Measurements from ENCODE around the gene CDRT4.

The CDRT4 gene

GRCh38 chr17:15492186-15492585, 24.8 kb upstream of the CDRT4 start:
- no peak for DNase-seq

DNA sequence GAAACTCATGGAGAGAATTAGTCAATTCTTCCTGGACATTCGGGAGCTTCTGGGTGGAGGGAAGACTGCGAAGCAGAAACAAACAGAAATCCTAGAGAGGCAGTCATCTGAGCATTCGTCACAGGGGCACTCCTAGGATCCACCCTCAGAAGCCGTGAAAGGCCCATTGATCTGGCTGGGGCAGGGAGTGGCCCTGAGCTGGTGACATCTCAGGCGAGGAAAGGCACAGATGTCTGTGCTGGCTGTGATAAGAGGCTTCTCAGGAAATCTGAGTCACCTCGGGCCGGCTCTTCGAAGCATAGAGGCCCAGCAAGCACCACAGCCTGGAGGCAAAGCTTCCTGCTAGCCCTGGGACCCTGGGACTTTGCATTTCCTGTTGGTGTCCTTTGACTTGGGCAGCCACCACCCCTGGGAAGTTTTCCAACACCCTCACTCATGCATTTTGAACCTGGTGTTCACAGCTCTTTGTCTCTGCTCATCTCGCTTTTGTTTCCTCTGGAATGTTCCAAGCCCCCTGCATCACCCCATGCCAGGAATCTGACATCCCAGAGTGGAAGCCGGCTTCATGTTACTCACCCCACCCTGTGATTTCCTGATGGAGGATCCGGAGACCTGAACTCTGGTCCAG, 23.3 kb upstream of the CDRT4 start:
- DNase-seq = no peak

- no peak for DNase-seq
These were observed 21.1 kb upstream of the CDRT4 start for GRCh38 chr17:15488557-15488956.

DNA sequence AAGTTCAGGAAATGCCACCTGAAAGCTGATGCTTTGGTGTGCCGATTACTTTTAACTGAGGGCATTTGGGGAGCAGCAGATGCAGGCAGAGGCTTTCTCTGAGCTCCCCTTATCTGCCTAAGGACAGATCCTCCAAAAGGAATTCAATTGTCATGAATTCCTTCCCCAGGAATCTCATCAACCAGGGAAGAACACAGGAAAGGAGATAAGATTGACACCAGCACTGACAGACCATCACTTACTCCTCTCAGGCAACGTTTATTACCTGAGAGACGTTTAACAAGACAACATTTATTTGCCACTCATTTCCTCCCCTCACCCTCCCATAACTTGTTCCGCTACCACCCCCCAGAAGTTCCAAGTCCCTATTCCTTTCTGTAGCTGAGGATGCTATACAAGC, 17.6 kb upstream of the CDRT4 start:
- no peak for DNase-seq

GRCh38 chr17:15483431-15483830, 16.0 kb upstream of the CDRT4 start:
- DNase-seq = no peak

GRCh38 chr17:15482476-15482875, 15.1 kb upstream of the CDRT4 start:
- DNase-seq = no peak

GRCh38 chr17:15481481-15481880, 14.1 kb upstream of the CDRT4 start:
- DNase-seq = no peak

DNA sequence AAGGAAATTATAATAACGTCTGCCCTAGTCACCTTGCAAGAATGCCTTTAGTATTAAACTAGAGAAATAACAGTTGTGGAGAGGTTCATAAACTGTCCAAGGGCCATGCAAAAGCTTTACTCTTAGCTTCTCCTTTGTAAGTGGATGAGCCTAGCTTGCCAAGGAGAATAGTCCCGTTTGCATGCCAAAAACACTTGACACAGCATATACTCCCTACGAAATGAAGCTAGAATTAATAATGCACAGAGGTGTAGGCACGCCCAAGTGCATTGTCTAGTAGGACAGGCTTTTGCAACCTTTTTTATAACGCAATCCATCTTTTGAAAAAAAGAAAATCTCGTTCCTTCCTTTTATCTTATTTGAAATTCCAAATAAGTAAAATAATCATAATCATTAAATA, 12.8 kb upstream of the CDRT4 start:
- no peak for DNase-seq

DNA sequence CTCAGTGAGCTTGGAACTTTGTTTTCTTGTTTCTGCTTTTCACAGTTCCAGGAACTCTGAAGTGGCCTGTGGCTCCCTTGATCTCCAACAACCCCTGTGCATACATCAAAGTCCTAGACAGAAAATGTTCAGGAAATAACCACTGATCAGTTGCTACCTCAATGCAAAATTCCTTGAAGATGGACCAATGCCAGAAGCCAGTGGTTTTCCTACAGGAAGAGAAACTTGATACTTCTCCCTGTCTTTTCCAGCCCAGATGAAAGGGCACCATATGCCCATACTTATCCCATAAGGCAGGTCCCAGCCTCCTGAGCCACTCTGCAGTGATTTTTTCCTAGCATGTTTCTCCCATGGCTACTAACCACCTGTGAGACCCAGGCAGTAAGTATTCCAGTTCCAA, 12.3 kb upstream of the CDRT4 start:
- no peak for DNase-seq

GRCh38 chr17:15478845-15479244, 11.4 kb upstream of the CDRT4 start:
- no peak for DNase-seq

DNA sequence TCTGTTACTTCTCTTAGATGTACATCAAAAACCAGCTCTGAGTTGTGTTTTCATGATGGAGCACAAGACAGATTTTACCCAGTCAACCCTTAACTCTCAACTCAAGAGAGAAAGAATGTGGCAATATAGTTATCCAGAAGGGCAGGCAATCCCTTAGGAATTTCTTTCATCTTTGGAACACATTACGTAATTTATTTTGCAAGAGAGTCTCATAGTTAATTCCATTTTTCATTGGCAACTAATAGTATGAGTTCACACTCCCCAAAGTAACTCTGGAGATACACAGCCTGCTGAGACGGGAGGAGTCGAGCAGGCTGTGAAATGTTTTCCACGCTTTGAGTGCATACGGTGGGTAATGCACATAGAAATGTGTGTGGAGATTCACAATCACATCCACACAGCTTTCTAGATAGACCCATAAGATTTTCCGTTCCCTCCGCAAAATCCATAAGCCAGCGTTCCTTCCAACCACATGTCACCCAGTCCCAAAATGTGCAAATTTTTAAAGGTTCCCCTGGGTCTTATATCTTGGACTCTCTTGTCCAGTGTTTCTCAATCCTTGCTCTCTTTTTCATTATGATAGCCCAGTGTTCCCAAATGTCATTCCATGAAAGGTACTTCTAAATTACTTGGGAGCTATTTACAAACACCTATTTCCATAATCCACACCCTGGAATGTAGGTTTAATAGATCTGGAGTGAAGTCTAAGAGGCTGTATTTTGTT, 8.4 kb upstream of the CDRT4 start:
- DNase-seq = no peak

- DNase-seq = no peak
These were observed 5.5 kb upstream of the CDRT4 start for GRCh38 chr17:15472891-15473290.

- DNase-seq = no peak
These were observed 3.1 kb upstream of the CDRT4 start for GRCh38 chr17:15470536-15470935.

- peak; percentile 17 for DNase-seq
These were observed 1.8 kb upstream of the CDRT4 start for GRCh38 chr17:15469260-15469659.

- DNase-seq = no peak
These were observed 705 bp upstream of the CDRT4 start for GRCh38 chr17:15468126-15468525.

DNA sequence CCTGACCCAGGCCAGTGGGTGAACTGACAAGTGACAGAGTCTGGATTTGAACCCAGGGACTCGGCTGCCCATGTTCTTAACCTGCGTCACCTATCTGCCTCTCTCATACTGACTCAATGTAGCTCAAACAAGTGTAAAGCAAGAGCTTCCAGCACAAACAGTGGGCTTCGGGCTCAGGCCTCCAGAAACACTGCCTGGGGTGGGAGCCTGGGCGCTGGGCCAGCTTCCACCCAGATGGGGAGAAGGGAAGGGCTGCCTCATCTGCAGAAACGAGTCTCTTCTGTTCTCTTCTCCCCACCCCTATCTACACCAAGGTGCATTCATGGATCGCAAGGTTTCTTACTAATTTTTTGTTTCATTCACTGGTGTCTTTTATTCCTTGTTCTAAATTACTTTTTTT, 1.3 kb downstream of the CDRT4 start:
- DNase-seq = no peak

DNA sequence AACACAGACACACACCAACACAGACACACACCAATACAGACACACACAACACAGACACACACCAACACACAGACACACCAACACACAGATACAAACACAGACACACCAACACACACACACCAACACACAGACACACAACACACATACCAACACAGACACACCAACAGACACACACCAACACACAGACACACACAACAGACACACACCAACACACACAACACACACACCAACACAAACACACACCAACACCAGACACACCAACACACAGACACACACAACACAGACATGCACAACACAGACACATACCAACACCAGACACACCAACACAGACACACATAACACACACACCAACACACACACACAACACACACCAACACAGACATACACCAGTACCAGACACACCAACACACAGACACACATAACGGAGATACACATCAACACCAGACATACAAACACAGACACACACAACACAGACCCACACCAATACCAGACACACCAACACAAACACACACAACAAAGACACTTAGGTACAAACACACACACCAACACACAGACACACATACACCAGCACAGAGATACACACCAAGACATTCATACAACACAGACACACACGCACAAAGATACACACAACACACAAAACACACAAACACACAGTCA, 2.2 kb downstream of the CDRT4 start:
- no peak for DNase-seq

DNA sequence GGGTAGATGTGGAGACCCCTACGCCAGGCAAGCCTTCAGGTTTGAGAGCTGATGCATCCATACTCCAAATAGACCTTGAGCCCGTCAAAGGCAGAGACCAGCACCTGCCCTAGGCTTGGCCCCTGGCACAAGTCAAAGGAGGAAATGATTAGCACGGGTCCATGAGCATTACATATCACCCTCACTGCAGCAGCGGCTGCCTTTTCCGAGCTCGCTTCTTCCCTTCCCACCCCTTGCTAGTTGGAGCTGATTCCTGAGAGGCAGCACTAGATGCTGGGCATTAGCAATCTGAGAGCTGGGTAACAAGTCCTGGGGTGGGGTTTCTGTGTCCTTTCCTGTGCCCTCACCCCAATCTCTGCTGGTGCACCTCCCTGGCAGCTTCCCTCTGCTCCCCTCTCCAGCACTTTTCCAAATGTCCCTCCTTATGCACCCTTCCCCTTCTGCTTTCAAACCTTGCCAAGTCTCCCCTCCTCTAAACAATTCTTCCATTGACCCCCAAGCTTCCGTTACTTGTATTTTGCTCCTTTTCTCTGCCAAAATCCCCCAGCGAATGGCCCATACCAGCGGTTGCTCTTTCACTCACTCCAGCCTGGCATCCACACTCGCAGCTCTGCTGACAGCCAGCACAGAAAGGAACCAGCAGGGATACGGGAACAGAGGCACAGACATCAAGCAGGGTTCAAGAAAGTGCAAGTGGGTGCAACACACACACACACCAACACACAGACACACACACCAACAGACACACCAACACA, 3.0 kb downstream of the CDRT4 start:
- no peak for DNase-seq

DNA sequence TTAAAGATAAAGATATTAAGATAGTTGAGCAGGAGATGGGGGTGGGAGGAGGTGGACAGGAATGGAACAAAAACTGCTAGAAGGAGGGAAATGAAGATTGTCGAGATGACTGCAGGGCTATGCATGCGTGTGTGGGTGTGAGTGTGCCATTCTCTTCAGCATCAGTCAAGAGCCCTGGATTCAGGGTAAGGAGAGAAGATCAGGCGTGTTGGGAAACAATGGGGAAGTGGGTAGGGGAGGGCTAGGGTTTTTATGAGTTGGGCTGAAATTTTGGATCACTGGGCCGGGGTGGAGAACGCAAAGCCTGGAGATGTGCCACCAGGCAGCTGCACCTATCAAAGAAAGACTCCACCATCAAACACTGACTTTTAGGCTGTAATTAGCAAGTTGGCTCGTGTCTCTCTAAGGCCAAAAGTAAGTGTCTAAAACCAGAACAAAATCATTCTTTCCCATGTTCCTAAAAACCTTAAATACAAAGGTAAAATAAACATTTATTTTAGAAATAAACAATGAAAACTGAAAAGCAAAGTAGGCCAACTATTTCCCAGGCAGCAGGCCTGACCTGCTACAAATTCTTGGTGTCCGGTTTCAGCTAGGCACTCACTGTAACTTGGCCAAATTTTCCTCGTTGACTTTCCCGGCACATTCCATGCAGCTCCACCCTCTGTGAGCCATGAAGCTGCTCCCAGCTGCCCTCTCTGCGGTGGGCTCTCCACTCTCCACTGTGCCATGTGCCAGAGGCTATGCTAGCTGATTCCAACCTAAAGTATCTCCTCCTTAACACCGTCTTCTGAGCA, 4.2 kb downstream of the CDRT4 start:
- no peak for DNase-seq

- DNase-seq = no peak
These were observed 9.7 kb downstream of the CDRT4 start for GRCh38 chr17:15457723-15458094.

GRCh38 chr17:15456972-15457722, 10.3 kb downstream of the CDRT4 start:
- peak; percentile 57 for DNase-seq

GRCh38 chr17:15456496-15456895, 10.9 kb downstream of the CDRT4 start:
- no peak for DNase-seq
